HL-60 (cell line): ENCODE results near the gene MAP4K4.

Source experiments
- GABPA ChIP-seq: IDR thresholded peaks from 2 replicates; pipeline ENCODE4 v1.6.1; 2012; ENCODE audit warnings: low read depth
- POLR2AphosphoS5 ChIP-seq: IDR thresholded peaks from 2 replicates; pipeline ENCODE4 v1.6.1; 2012; ENCODE audit warnings: low read depth
- TF ChIP-seq, protein P1 (sequence below): IDR thresholded peaks from one replicate; pipeline ENCODE4 v1.5.1; 2011; ENCODE audit warnings: low read length, control low read depth, inconsistent platforms; ENCODE audit not compliant: insufficient read depth
- TF ChIP-seq, protein P2 (sequence below): IDR thresholded peaks from 2 replicates; pipeline ENCODE4 v1.6.1; 2012; ENCODE audit warnings: low read depth; ENCODE audit not compliant: insufficient replicate concordance

DNA sequence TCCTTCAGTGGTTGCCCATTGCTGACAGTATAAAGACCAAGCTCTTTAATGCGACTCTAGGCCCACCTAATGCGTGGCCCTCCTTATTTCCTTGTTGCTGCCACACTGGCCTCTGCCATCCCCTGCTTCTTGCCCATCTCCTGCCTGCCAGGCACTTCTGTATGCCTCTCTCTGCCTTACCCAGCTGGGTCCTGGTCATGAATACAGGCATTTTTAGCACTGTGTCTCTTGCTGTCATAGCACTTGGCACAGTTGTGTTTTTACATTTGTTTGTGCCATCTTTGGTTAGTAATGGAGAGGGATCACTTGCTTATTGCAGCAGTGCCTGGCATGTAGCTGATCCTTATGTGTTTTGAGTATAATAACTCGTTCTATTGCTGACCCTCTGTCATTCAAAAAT, 38.7 kb downstream of the MAP4K4 start:
- TF ChIP-seq, protein P1, sequence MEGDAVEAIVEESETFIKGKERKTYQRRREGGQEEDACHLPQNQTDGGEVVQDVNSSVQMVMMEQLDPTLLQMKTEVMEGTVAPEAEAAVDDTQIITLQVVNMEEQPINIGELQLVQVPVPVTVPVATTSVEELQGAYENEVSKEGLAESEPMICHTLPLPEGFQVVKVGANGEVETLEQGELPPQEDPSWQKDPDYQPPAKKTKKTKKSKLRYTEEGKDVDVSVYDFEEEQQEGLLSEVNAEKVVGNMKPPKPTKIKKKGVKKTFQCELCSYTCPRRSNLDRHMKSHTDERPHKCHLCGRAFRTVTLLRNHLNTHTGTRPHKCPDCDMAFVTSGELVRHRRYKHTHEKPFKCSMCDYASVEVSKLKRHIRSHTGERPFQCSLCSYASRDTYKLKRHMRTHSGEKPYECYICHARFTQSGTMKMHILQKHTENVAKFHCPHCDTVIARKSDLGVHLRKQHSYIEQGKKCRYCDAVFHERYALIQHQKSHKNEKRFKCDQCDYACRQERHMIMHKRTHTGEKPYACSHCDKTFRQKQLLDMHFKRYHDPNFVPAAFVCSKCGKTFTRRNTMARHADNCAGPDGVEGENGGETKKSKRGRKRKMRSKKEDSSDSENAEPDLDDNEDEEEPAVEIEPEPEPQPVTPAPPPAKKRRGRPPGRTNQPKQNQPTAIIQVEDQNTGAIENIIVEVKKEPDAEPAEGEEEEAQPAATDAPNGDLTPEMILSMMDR = no peak
- TF ChIP-seq, protein P2, sequence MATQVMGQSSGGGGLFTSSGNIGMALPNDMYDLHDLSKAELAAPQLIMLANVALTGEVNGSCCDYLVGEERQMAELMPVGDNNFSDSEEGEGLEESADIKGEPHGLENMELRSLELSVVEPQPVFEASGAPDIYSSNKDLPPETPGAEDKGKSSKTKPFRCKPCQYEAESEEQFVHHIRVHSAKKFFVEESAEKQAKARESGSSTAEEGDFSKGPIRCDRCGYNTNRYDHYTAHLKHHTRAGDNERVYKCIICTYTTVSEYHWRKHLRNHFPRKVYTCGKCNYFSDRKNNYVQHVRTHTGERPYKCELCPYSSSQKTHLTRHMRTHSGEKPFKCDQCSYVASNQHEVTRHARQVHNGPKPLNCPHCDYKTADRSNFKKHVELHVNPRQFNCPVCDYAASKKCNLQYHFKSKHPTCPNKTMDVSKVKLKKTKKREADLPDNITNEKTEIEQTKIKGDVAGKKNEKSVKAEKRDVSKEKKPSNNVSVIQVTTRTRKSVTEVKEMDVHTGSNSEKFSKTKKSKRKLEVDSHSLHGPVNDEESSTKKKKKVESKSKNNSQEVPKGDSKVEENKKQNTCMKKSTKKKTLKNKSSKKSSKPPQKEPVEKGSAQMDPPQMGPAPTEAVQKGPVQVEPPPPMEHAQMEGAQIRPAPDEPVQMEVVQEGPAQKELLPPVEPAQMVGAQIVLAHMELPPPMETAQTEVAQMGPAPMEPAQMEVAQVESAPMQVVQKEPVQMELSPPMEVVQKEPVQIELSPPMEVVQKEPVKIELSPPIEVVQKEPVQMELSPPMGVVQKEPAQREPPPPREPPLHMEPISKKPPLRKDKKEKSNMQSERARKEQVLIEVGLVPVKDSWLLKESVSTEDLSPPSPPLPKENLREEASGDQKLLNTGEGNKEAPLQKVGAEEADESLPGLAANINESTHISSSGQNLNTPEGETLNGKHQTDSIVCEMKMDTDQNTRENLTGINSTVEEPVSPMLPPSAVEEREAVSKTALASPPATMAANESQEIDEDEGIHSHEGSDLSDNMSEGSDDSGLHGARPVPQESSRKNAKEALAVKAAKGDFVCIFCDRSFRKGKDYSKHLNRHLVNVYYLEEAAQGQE = no peak
- TF ChIP-seq POLR2AphosphoS5 = no peak
- TF ChIP-seq GABPA = no peak
